GOT3 (cell line): Measurements from ENCODE around the gene MRPL38.
A peak's percentile ranks its signal among the peaks of the same experiment; 100 is the strongest.

Experiments
- DNase-seq: peaks from one replicate; lab custom pipeline; 2025; ENCODE audit warnings: mixed read lengths; lab: John Stamatoyannopoulos, UW

Gene MRPL38

GRCh38 chr17:75904749-75905521 lies at the start of gene MRPL38:
Gene MRPL38 (minus strand): TSS chr17:75904884. CDS start chr17:75904875, 9 bp downstream.
- peak; percentile 82 for DNase-seq

GRCh38 chr17:75950855-75951554 lies 46.3 kb upstream of the MRPL38 start:
- no peak for DNase-seq

- DNase-seq = no peak
Measured at GRCh38 chr17:75950421-75950820, 45.7 kb upstream of the MRPL38 start.

- no peak for DNase-seq
Measured at GRCh38 chr17:75945211-75945610, 40.5 kb upstream of the MRPL38 start.

GRCh38 chr17:75943491-75943890 lies 38.8 kb upstream of the MRPL38 start:
- no peak for DNase-seq

- no peak for DNase-seq
Measured at GRCh38 chr17:75942473-75942872, 37.8 kb upstream of the MRPL38 start.

GRCh38 chr17:75941442-75941819 lies 36.7 kb upstream of the MRPL38 start:
- no peak for DNase-seq

GRCh38 chr17:75940727-75941441 lies 36.2 kb upstream of the MRPL38 start, which contains the start of gene FBF1:
Gene FBF1 (minus strand): TSS chr17:75941042. CDS start chr17:75938149, 2,893 bp downstream.
- DNase-seq = peak; percentile 94

GRCh38 chr17:75937652-75938051 lies 33.0 kb upstream of the MRPL38 start:
- DNase-seq = no peak

- DNase-seq = no peak
Measured at GRCh38 chr17:75933808-75934207, 29.1 kb upstream of the MRPL38 start.

- DNase-seq = no peak
Measured at GRCh38 chr17:75932852-75933251, 28.2 kb upstream of the MRPL38 start.

- DNase-seq = no peak
Measured at GRCh38 chr17:75931062-75931461, 26.4 kb upstream of the MRPL38 start.

- DNase-seq = no peak
Measured at GRCh38 chr17:75927286-75927922, 22.7 kb upstream of the MRPL38 start.

- DNase-seq = no peak
Measured at GRCh38 chr17:75926456-75926855, 21.8 kb upstream of the MRPL38 start.

GRCh38 chr17:75925912-75926311 lies 21.2 kb upstream of the MRPL38 start:
- no peak for DNase-seq

GRCh38 chr17:75925103-75925502 lies 20.4 kb upstream of the MRPL38 start:
- DNase-seq = no peak

- no peak for DNase-seq
Measured at GRCh38 chr17:75922963-75923874, 18.5 kb upstream of the MRPL38 start.

GRCh38 chr17:75922173-75922961 lies 17.7 kb upstream of the MRPL38 start:
- no peak for DNase-seq

GRCh38 chr17:75921596-75921995 lies 16.9 kb upstream of the MRPL38 start:
- DNase-seq = no peak

- DNase-seq = no peak
Measured at GRCh38 chr17:75920045-75920560, 15.4 kb upstream of the MRPL38 start.
